Neural progenitor cell (in vitro differentiated cells): Measurements from ENCODE around the gene C20orf141. TPM values are rescaled to one million over a fixed set of nuclear protein-coding genes. Genes with fewer than 3 reads are reported as not detected.

ENCODE experiments used
- DNase-seq: peaks from one replicate; pipeline ENCODE4 v3.0.0-alpha.2; 2016; ENCODE audit warnings: low spot score
- H2AFZ ChIP-seq: fragments of 200-600 bp; sonication (generic); replicated peaks from 2 replicates; pipeline ENCODE4 v1.6.1; 2016; ENCODE audit warnings: antibody characterized with exemption
- H3F3A ChIP-seq: fragments of 200-600 bp; sonication (generic); 2 replicates; pipeline ENCODE4 v1.6.1; 2016; ENCODE audit warnings: antibody characterized with exemption, low read depth
- H3K27ac ChIP-seq: fragments of 200-600 bp; sonication (generic); 2 replicates; pipeline ENCODE4 v1.5.1; 2016; ENCODE audit warnings: mild to moderate bottlenecking
- H3K27me3 ChIP-seq: fragments of 200-600 bp; sonication (generic); 2 replicates; pipeline ENCODE4 v1.6.1; 2016; ENCODE audit warnings: mild to moderate bottlenecking, moderate library complexity
- H3K36me3 ChIP-seq: fragments of 200-600 bp; sonication (generic); 2 replicates; pipeline ENCODE4 v1.5.1; 2016
- H3K4me1 ChIP-seq: fragments of 200-600 bp; sonication (generic); 2 replicates; pipeline ENCODE4 v1.6.1; 2016; ENCODE audit warnings: mixed run types
- H3K4me2 ChIP-seq: fragments of 200-600 bp; sonication (generic); 2 replicates; pipeline ENCODE4 v1.6.1; 2016
- H3K4me3 ChIP-seq: fragments of 200-600 bp; sonication (generic); 2 replicates; pipeline ENCODE4 v1.5.1; 2016
- H3K79me2 ChIP-seq: fragments of 200-600 bp; sonication (generic); 2 replicates; pipeline ENCODE4 v1.6.1; 2016; ENCODE audit warnings: low read depth
- H3K9ac ChIP-seq: fragments of 200-600 bp; sonication (generic); 2 replicates; pipeline ENCODE4 v1.6.1; 2016
- H3K9me3 ChIP-seq: fragments of 200-600 bp; sonication (generic); 2 replicates; pipeline ENCODE4 v1.5.1; 2016; ENCODE audit warnings: low read depth
- H4K20me1 ChIP-seq: fragments of 200-600 bp; sonication (generic); 2 replicates; pipeline ENCODE4 v1.6.1; 2016; ENCODE audit warnings: low read depth
- H3K27ac Mint-ChIP-seq: 3 replicates; pipeline ENCODE4 v1.8.0; 2021; ENCODE audit warnings: mixed read lengths
- H3K27me3 Mint-ChIP-seq: 2 replicates; pipeline ENCODE4 v1.8.0; 2022; ENCODE audit warnings: low read depth, mild to moderate bottlenecking, inconsistent platforms, moderate library complexity, mixed read lengths; ENCODE audit not compliant: insufficient read depth
- H3K36me3 Mint-ChIP-seq: 3 replicates; pipeline ENCODE4 v1.8.0; 2021; ENCODE audit warnings: mixed read lengths
- H3K4me1 Mint-ChIP-seq: 3 replicates; pipeline ENCODE4 v1.8.0; 2021; ENCODE audit warnings: mixed read lengths
- H3K4me3 Mint-ChIP-seq: 3 replicates; pipeline ENCODE4 v1.8.0; 2021; ENCODE audit warnings: mild to moderate bottlenecking, moderate library complexity, mixed read lengths
- H3K9me3 Mint-ChIP-seq: 3 replicates; pipeline ENCODE4 v1.8.0; 2020; ENCODE audit warnings: mixed read lengths
- CTCF ChIP-seq: fragments of 200-600 bp; sonication (generic); IDR thresholded peaks from 2 replicates; pipeline ENCODE4 v1.5.1; 2017; ENCODE audit warnings: antibody characterized with exemption, mild to moderate bottlenecking
- EZH2 ChIP-seq: fragments of 200-600 bp; sonication (generic); IDR thresholded peaks from 2 replicates; pipeline ENCODE4 v1.6.1; 2017; ENCODE audit warnings: antibody characterized with exemption, mild to moderate bottlenecking, moderate library complexity
- EZH2phosphoT487 ChIP-seq: fragments of 200-600 bp; sonication (generic); IDR thresholded peaks from 2 replicates; pipeline ENCODE4 v1.6.1; 2017; ENCODE audit warnings: antibody characterized with exemption
- total RNA-seq: library from RNA; depleted of rRNA; stranded (reverse); fragments of >200 nt; gene quantifications from 2 replicates; pipeline ENCODE4 v1.2.3, GENCODE V29; 2015; ENCODE audit warnings: low replicate concordance

Gene C20orf141
- total RNA-seq, 1 donor from 2014 or later: not detected

DNA sequence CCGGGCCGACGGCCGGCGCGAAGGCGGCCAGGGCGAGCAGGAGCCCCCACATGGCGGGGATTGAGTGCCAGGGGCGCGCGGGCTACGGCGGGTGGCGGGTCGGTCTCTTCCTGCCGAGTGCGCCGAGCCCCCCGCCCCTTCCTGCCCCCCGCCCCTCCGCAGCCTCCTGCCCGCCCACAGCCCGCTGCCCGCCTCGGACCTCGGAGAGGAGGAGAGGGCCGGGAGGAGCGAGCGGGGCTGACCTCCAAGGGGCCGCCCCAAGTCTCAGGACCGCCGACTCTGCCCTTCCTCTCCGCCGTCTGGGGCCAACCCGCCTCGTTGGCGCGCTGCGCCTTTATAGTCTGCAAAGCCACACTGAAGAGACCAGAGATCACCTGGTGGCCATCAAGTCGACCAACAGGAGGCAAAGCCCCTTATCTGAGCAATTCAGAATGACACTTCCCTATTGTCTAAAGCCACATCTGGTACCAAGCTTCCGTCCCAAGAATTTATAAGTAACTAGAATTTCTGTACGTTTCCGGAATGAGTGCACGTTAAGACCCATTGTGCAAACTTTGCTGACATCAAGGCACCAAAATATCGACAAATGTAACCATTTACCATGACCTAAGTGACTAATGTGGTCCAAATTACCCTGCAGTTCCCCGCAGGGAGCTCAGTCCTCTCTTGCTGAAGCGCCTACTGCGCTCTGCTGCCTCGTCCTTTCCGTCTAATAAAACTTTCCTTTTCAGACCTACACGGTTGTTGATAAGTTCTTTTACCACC, 14.1 kb upstream of the C20orf141 start, which contains the start of gene CPXM1:
TSS of gene CPXM1 (minus strand) at position 107 of the 765 bp plus-strand sequence. CDS start at position 52, 55 bp downstream.
- Mint-ChIP-seq H3K4me1 (peaks cover 32% of the 10 kb centered on the region), H3K27me3 (peaks cover 16% of the 10 kb centered on the region), H3K27ac (peak within 1 kb of the TSS; percentile 99), H3K9me3 (no peaks in the 10 kb centered on the region), H3K36me3 (peaks cover 15% of the 10 kb centered on the region), H3K4me3 (peak within 1 kb of the TSS; percentile 98)
- peak within 1 kb of the TSS; percentile 80 for H3K4me2 ChIP-seq
- peak; percentile 90 for DNase-seq
- H3K9ac ChIP-seq: no peak within 1 kb of the TSS
- H3K4me3 ChIP-seq: peak within 1 kb of the TSS; percentile 68
- H3K79me2 ChIP-seq: peaks cover 12% of the 10 kb centered on the region
- peaks cover 23% of the 10 kb centered on the region for H3F3A ChIP-seq
- peak; percentile 42 for TF ChIP-seq EZH2
- peak; percentile 33 for TF ChIP-seq EZH2phosphoT487
- peak; percentile 31 for TF ChIP-seq CTCF
- peak within 1 kb of the TSS; percentile 92 for H2AFZ ChIP-seq
- H4K20me1 ChIP-seq: no peaks in the 10 kb centered on the region
- H3K4me1 ChIP-seq: peaks cover 15% of the 10 kb centered on the region
- peaks cover 49% of the 10 kb centered on the region for H3K27me3 ChIP-seq
- H3K27ac ChIP-seq: peak within 1 kb of the TSS; percentile 50
- no peaks in the 10 kb centered on the region for H3K36me3 ChIP-seq
- H3K9me3 ChIP-seq: no peaks in the 10 kb centered on the region

DNA sequence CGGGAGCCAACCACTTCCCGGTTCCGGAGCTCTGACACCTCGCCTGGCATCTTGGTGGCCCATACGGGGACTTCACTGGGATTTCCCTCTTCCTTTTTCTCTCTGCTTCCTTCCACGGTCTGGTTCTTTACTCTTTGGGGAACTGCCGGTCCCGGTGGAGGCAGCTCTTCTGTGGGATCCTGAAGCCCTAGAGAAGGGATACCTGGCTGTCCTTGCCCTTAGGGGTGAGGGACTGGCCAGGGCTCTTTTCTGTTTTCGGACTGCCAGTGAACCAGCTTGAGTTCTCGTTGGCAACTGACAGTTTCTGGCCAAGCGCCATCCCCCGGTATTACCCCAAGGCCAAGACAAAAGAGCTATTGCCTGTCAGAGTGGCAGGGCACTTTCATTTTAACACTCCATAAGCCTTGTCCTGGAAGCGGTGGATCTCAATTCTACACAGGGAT, 13.5 kb upstream of the C20orf141 start:
- no peak overlapping the region for H3K9ac ChIP-seq
- peaks cover 22% of the 10 kb centered on the region for H3K27me3 Mint-ChIP-seq
- H3K9me3 Mint-ChIP-seq: peaks cover 4% of the 10 kb centered on the region
- peaks cover 15% of the 10 kb centered on the region for H3K36me3 Mint-ChIP-seq
- peak overlapping the region; percentile 68 for H3K4me3 ChIP-seq
- no peaks in the 10 kb centered on the region for H3K36me3 ChIP-seq
- peak overlapping the region; percentile 96 for H3K4me3 Mint-ChIP-seq
- peak; percentile 15 for DNase-seq
- H3K27ac ChIP-seq: no peak overlapping the region
- H3F3A ChIP-seq: peaks cover 23% of the 10 kb centered on the region
- H4K20me1 ChIP-seq: no peaks in the 10 kb centered on the region
- H3K79me2 ChIP-seq: peaks cover 12% of the 10 kb centered on the region
- H2AFZ ChIP-seq: peak overlapping the region; percentile 92
- peak overlapping the region; percentile 76 for H3K27ac Mint-ChIP-seq
- no peak for TF ChIP-seq EZH2phosphoT487
- TF ChIP-seq CTCF: no peak
- no peak for TF ChIP-seq EZH2
- H3K4me2 ChIP-seq: peak overlapping the region; percentile 80
- peaks cover 55% of the 10 kb centered on the region for H3K27me3 ChIP-seq
- H3K4me1 Mint-ChIP-seq: peaks cover 37% of the 10 kb centered on the region
- peaks cover 15% of the 10 kb centered on the region for H3K4me1 ChIP-seq
- no peaks in the 10 kb centered on the region for H3K9me3 ChIP-seq

DNA sequence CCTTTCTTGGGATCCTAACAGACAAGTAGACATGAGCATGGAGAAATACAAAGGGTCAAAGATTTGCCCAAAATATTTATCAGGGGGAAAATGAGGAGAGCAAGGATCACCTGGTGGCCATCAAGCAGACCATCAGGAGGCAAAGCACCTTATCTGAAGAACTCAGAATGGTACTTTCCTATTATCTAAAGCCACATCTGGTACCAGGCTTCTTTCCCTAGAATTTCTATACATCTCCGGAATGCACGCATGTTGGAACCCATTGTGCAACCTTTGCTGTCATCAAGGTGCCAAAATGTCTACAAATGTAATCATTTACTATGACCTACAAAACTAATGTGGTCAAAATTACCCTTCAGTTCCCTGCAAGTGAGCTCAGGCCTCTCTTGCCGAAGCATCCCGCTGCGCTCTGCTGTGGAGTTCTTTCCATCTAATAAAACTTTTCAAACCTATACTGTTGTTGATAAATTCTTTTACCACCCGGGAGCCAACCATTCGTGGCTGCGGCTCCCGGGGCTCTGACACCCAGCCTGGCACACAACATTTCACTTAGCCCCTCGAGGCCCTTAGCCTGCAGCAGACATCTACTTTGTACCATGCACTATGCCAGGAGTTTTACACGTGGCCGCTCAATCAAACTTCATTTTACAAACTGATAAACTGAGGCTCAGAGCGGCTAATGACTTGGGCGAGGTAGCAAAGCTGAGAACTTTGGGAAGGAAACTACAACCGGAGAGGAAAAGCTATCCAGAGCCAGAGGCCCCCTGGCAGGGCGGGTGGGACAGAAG, 10.6 kb upstream of the C20orf141 start:
- Histone ChIP-seq H3F3A (peaks cover 19% of the 10 kb centered on the region), H3K27me3 (peaks cover 77% of the 10 kb centered on the region), H3K4me3 (peak overlapping the region; percentile 34), H2AFZ (peak overlapping the region; percentile 57), H3K4me1 (peaks cover 13% of the 10 kb centered on the region), H3K79me2 (peaks cover 11% of the 10 kb centered on the region), H3K36me3 (no peaks in the 10 kb centered on the region), H3K27ac (no peak overlapping the region), H3K9me3 (no peaks in the 10 kb centered on the region), H3K9ac (no peak overlapping the region), H3K4me2 (peak overlapping the region; percentile 72), H4K20me1 (no peaks in the 10 kb centered on the region)
- Mint-ChIP-seq H3K9me3 (peaks cover 14% of the 10 kb centered on the region), H3K4me3 (peak overlapping the region; percentile 64), H3K27me3 (peaks cover 36% of the 10 kb centered on the region), H3K4me1 (peaks cover 26% of the 10 kb centered on the region), H3K36me3 (no peaks in the 10 kb centered on the region), H3K27ac (no peak overlapping the region)
- TF ChIP-seq CTCF (no peak), EZH2 (no peak), EZH2phosphoT487 (no peak)
- no peak for DNase-seq
